HG03354 (cell line): ENCODE results near the gene RAB42.

ENCODE experiments used
- ATAC-seq: cut with Tn5 transposase; IDR thresholded peaks from one replicate; pipeline ENCODE4 v1.9.1; 2021; ENCODE audit warnings: mild to moderate bottlenecking; ENCODE audit not compliant: unreplicated experiment, poor library complexity, severe bottlenecking

The RAB42 gene

DNA sequence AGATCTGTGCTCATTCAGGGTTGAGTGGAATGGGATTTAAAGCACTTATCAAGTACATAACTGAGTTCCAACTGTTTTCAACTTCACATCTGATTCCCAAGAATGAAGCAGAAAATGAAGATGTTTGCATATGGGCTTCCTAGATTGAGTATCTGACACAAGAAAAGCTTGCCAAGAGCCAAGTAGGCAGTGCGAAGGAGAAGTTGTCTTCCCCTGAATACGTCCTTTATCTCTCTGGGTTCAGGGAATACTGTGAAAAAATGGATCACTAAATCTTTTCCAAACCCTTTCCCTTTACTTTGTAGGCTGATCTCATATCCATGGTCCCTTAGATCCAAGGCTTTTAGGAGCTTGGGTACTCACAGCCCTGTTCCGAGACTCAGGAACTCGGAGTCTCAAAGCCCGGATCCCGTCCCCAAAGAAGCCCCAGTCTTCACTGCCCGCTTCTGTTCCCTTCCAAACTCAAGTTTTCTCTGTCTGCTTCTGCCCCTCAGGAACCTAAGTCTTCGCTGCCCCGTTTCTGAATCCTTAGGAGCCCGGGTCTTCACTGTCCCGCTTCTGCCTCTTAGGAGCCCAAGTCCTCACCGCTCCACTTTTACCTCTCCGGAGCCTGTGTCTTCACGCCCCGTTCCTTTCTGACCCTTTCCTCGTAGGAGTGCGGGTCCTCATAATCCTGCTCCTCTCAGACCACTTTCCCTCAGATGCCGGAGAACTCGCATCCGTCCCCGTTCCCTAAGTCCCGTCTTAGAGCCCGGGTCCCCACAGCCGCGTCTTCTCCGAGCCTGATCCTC, 50.2 kb downstream of the RAB42 start:
- ATAC-seq, result peak; percentile 11

DNA sequence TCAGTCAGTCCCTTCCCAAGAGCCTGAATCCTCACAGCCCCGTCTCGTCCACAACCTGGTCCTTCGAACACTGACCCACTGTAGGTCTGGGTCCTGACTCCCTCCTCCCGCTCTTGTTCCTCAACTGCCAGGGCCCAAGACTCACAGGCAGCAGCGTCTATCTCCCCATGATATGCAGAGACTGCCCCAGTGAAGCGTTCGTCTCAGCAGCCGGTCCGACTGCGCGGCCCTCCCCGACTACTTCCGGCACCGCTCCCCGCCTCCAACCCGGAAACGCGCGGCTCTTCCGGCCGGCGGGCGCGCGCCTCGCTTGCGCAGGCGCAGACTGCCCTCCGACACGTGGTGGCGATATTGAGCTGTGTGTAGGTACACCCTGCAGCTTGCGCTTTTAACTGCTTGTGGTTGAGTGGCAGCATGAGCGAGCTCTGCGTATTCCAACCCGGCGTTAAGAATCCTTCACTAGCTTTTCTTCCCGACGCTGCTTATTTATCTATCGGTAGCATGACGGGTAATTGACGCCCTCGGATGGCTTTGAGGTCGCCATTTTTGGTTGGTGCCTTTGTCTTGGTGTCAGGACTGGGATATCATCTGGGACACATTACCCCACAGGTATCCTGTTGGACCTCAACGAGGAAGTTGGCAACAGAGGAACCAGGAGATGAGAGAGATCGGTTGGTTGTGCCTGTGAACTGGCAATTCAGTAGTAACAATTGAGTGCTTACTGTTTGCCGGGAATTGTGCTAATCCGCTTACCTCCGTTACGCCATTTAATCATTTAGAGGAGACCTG, 51.0 kb downstream of the RAB42 start, which contains the start of gene TAF12:
TSS of gene TAF12 (minus strand) at position 221 of the 789 bp plus-strand sequence. CDS start 20,986 bp downstream, outside the sequence.
- peak; percentile 82 for ATAC-seq

DNA sequence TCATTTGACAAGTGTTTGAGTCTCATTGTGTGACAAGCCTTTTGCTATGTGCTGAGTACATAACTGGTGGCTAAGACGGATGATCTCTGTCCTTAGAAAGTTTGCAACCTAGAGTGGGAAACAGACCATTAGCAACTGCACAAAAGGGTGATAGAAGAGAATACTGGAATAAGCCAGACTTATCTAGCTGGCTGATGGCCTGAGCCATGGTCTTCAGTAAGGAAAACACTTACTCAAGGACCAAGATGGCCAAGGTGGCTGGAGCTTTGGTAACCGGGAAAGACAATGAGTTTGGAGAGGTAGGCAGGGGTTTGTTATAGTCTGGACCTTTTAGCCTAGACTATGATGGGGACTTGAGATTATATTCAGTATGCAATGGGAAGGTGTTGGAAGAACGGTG, 52.4 kb downstream of the RAB42 start:
- no peak for ATAC-seq
